GM23338 (cell line): ENCODE measurements around the gene MYO16. TPM values are rescaled to one million over a fixed set of nuclear protein-coding genes. Genes with fewer than 3 reads are reported as not detected.

ENCODE experiments used
- ATAC-seq: fragments of 200-7000 bp; cut with Tn5 transposase; 3 replicates; pipeline ENCODE4 v1.9.1; 2020
- DNase-seq: peaks from one replicate; pipeline ENCODE4 v3.0.0-alpha.2; 2015; ENCODE audit warnings: low spot score
- H2AFZ ChIP-seq: fragments of 200-600 bp; sonication (generic); 2 replicates; pipeline ENCODE4 v1.8.0; 2016; ENCODE audit warnings: antibody characterized with exemption, mild to moderate bottlenecking, moderate library complexity
- H3F3A ChIP-seq: fragments of 200-600 bp; sonication (generic); replicated peaks from 2 replicates; pipeline ENCODE4 v1.8.0; 2017; ENCODE audit warnings: antibody characterized with exemption, mixed run types, low read depth
- H3K27ac ChIP-seq: fragments of 200-600 bp; sonication (generic); 2 replicates; pipeline ENCODE4 v1.6.1; 2016; ENCODE audit warnings: low read depth
- H3K27me3 ChIP-seq: fragments of 200-600 bp; sonication (generic); 2 replicates; pipeline ENCODE4 v1.8.0; 2016; ENCODE audit warnings: mild to moderate bottlenecking, mixed run types, moderate library complexity; ENCODE audit not compliant: insufficient read depth
- H3K36me3 ChIP-seq: fragments of 200-600 bp; sonication (generic); 2 replicates; pipeline ENCODE4 v1.8.0; 2016; ENCODE audit warnings: mild to moderate bottlenecking; ENCODE audit not compliant: insufficient read depth
- H3K4me1 ChIP-seq: fragments of 200-600 bp; sonication (generic); 2 replicates; pipeline ENCODE4 v1.8.0; 2016; ENCODE audit warnings: mild to moderate bottlenecking, moderate library complexity; ENCODE audit not compliant: insufficient read depth
- H3K4me2 ChIP-seq: fragments of 200-600 bp; sonication (generic); 2 replicates; pipeline ENCODE4 v1.7.1; 2017; ENCODE audit warnings: mixed run types
- H3K4me3 ChIP-seq: fragments of 200-600 bp; sonication (generic); 2 replicates; pipeline ENCODE4 v1.6.1; 2016; ENCODE audit warnings: mixed run types
- H3K79me2 ChIP-seq: fragments of 200-600 bp; sonication (generic); replicated peaks from 2 replicates; pipeline ENCODE4 v1.8.0; 2017; ENCODE audit warnings: mild to moderate bottlenecking; ENCODE audit not compliant: insufficient read depth
- H3K9me2 ChIP-seq: fragments of 200-600 bp; sonication (generic); 2 replicates; pipeline ENCODE4 v1.8.0; 2017; ENCODE audit not compliant: insufficient read depth
- H4K20me1 ChIP-seq: fragments of 200-600 bp; sonication (generic); replicated peaks from 2 replicates; pipeline ENCODE4 v1.8.0; 2017; ENCODE audit warnings: mild to moderate bottlenecking; ENCODE audit not compliant: insufficient read depth
- H3K27ac Mint-ChIP-seq: 2 replicates; pipeline ENCODE4 v1.8.0; 2020; ENCODE audit warnings: inconsistent platforms, mild to moderate bottlenecking, moderate library complexity, mixed read lengths
- H3K27me3 Mint-ChIP-seq: 3 replicates; pipeline ENCODE4 v1.8.0; 2022; ENCODE audit warnings: low read depth, mild to moderate bottlenecking, moderate library complexity, mixed read lengths, inconsistent platforms; ENCODE audit not compliant: insufficient read depth, poor library complexity
- H3K36me3 Mint-ChIP-seq: 3 replicates; pipeline ENCODE4 v1.8.0; 2021; ENCODE audit warnings: low read depth, mild to moderate bottlenecking, inconsistent platforms, moderate library complexity, mixed read lengths
- H3K4me1 Mint-ChIP-seq: 3 replicates; pipeline ENCODE4 v1.8.0; 2020; ENCODE audit warnings: mild to moderate bottlenecking, inconsistent platforms, mixed read lengths
- H3K4me3 Mint-ChIP-seq: 3 replicates; pipeline ENCODE4 v1.8.0; 2021; ENCODE audit warnings: moderate library complexity, mild to moderate bottlenecking, inconsistent platforms, mixed read lengths
- H3K9me3 Mint-ChIP-seq: 3 replicates; pipeline ENCODE4 v1.8.0; 2020; ENCODE audit warnings: moderate library complexity, mild to moderate bottlenecking, inconsistent platforms, mixed read lengths
- CREB1 ChIP-seq: fragments of 250-450 bp; sonication (Bioruptor Pico); IDR thresholded peaks from 2 replicates; pipeline ENCODE4 v1.5.0; 2020; ENCODE audit warnings: low read depth, mild to moderate bottlenecking, moderate library complexity
- EZH2 ChIP-seq: fragments of 200-600 bp; sonication (generic); IDR thresholded peaks from one replicate; pipeline ENCODE4 v1.8.0; 2017; ENCODE audit warnings: antibody characterized with exemption, mild to moderate bottlenecking, low read depth; ENCODE audit not compliant: unreplicated experiment
- NANOG ChIP-seq: IDR thresholded peaks from 2 replicates; pipeline ENCODE4 v1.6.1; 2016; ENCODE audit warnings: antibody characterized with exemption, borderline replicate concordance
- POLR2AphosphoS5 ChIP-seq: IDR thresholded peaks from 2 replicates; pipeline ENCODE4 v1.6.1; 2016; ENCODE audit warnings: antibody characterized with exemption, low read depth
- polyA plus RNA-seq: library from polyadenylated mRNA; unstranded; fragments of >200 nt; fragmentation: Nextera tagmentation; extraction: Ambion mirVana; gene quantifications from 2 replicates; pipeline ENCODE4 v1.2.1, GENCODE V29; 2016
- total RNA-seq: library from RNA; depleted of rRNA; stranded (reverse); fragments of >200 nt; shearing (Covaris generic); gene quantifications from 2 replicates; pipeline ENCODE4 v1.2.3, GENCODE V29; 2014
- TF ChIP-seq, protein P1 (sequence below): fragments of 250-450 bp; sonication (Bioruptor Pico); IDR thresholded peaks from 2 replicates; pipeline ENCODE4 v1.5.0; 2020; ENCODE audit warnings: mild to moderate bottlenecking, moderate library complexity
- TF ChIP-seq, protein P2 (sequence below), 2 experiments: fragments of 200-600 bp in 1 of 2; sonication (generic) in 1 of 2; conservative IDR thresholded peaks; 2 replicates each; pipeline versions ENCODE4 v1.5.1 to v1.6.1; 2016 to 2017; ENCODE audit warnings: antibody characterized with exemption in 2 of 2, low read depth in 2 of 2, mild to moderate bottlenecking in 2 of 2, moderate library complexity in 1 of 2
- TF ChIP-seq, protein P3 (sequence below): IDR thresholded peaks from 2 replicates; pipeline ENCODE4 v1.6.1; 2016; ENCODE audit warnings: antibody characterized with exemption

Gene MYO16
- total and polyA plus RNA-seq, 2 experiments from 2014 or later, result 0.10 to 0.13 TPM

DNA sequence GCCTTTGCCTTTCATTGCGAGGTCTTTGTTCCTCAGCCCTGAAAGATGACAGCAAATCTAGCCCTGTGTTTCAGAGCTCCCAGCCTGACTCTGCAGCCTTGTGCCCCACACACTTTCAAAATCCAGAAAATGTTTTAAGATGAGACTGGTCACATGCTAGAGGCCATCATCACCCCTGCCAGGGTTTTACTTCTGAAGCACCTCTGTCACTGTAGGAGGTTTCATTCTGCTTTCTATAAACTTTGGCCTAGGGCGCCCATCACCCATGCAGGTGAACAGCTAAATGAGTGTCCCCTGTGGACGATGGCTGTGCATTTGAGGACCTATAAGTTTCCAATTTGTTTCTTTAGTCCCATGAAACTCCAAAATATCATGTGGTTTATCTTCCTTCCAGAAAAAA is 574.2 kb downstream of the MYO16 start (continued):
- TF ChIP-seq, protein P1, sequence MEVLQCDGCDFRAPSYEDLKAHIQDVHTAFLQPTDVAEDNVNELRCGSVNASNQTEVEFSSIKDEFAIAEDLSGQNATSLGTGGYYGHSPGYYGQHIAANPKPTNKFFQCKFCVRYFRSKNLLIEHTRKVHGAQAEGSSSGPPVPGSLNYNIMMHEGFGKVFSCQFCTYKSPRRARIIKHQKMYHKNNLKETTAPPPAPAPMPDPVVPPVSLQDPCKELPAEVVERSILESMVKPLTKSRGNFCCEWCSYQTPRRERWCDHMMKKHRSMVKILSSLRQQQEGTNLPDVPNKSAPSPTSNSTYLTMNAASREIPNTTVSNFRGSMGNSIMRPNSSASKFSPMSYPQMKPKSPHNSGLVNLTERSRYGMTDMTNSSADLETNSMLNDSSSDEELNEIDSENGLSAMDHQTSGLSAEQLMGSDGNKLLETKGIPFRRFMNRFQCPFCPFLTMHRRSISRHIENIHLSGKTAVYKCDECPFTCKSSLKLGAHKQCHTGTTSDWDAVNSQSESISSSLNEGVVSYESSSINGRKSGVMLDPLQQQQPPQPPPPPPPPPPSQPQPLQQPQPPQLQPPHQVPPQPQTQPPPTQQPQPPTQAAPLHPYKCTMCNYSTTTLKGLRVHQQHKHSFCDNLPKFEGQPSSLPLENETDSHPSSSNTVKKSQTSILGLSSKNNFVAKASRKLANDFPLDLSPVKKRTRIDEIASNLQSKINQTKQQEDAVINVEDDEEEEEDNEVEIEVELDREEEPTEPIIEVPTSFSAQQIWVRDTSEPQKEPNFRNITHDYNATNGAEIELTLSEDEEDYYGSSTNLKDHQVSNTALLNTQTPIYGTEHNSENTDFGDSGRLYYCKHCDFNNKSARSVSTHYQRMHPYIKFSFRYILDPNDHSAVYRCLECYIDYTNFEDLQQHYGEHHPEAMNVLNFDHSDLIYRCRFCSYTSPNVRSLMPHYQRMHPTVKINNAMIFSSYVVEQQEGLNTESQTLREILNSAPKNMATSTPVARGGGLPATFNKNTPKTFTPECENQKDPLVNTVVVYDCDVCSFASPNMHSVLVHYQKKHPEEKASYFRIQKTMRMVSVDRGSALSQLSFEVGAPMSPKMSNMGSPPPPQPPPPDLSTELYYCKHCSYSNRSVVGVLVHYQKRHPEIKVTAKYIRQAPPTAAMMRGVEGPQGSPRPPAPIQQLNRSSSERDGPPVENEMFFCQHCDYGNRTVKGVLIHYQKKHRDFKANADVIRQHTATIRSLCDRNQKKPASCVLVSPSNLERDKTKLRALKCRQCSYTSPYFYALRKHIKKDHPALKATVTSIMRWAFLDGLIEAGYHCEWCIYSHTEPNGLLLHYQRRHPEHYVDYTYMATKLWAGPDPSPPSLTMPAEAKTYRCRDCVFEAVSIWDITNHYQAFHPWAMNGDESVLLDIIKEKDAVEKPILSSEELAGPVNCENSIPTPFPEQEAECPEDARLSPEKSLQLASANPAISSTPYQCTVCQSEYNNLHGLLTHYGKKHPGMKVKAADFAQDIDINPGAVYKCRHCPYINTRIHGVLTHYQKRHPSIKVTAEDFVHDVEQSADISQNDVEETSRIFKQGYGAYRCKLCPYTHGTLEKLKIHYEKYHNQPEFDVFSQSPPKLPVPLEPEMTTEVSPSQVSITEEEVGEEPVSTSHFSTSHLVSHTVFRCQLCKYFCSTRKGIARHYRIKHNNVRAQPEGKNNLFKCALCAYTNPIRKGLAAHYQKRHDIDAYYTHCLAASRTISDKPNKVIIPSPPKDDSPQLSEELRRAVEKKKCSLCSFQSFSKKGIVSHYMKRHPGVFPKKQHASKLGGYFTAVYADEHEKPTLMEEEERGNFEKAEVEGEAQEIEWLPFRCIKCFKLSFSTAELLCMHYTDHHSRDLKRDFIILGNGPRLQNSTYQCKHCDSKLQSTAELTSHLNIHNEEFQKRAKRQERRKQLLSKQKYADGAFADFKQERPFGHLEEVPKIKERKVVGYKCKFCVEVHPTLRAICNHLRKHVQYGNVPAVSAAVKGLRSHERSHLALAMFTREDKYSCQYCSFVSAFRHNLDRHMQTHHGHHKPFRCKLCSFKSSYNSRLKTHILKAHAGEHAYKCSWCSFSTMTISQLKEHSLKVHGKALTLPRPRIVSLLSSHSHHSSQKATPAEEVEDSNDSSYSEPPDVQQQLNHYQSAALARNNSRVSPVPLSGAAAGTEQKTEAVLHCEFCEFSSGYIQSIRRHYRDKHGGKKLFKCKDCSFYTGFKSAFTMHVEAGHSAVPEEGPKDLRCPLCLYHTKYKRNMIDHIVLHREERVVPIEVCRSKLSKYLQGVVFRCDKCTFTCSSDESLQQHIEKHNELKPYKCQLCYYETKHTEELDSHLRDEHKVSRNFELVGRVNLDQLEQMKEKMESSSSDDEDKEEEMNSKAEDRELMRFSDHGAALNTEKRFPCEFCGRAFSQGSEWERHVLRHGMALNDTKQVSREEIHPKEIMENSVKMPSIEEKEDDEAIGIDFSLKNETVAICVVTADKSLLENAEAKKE (CRISPR knock-in tag), result no peak
- no peak for TF ChIP-seq POLR2AphosphoS5
- TF ChIP-seq, protein P2, sequence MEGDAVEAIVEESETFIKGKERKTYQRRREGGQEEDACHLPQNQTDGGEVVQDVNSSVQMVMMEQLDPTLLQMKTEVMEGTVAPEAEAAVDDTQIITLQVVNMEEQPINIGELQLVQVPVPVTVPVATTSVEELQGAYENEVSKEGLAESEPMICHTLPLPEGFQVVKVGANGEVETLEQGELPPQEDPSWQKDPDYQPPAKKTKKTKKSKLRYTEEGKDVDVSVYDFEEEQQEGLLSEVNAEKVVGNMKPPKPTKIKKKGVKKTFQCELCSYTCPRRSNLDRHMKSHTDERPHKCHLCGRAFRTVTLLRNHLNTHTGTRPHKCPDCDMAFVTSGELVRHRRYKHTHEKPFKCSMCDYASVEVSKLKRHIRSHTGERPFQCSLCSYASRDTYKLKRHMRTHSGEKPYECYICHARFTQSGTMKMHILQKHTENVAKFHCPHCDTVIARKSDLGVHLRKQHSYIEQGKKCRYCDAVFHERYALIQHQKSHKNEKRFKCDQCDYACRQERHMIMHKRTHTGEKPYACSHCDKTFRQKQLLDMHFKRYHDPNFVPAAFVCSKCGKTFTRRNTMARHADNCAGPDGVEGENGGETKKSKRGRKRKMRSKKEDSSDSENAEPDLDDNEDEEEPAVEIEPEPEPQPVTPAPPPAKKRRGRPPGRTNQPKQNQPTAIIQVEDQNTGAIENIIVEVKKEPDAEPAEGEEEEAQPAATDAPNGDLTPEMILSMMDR (conservative IDR thresholded peaks at IDR 0.05; ENCODE audit: low read depth in 2 of 2), result no peak
- TF ChIP-seq EZH2, result no peak
- TF ChIP-seq, protein P3, sequence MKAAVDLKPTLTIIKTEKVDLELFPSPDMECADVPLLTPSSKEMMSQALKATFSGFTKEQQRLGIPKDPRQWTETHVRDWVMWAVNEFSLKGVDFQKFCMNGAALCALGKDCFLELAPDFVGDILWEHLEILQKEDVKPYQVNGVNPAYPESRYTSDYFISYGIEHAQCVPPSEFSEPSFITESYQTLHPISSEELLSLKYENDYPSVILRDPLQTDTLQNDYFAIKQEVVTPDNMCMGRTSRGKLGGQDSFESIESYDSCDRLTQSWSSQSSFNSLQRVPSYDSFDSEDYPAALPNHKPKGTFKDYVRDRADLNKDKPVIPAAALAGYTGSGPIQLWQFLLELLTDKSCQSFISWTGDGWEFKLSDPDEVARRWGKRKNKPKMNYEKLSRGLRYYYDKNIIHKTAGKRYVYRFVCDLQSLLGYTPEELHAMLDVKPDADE, result no peak

- H3K79me2 ChIP-seq, result no peaks in the 10 kb centered on the region
- H3K4me1 ChIP-seq, result no peaks in the 10 kb centered on the region
- no peaks in the 10 kb centered on the region for H3F3A ChIP-seq
- no peak overlapping the region for H3K4me3 ChIP-seq
- H3K27ac ChIP-seq, result no peak overlapping the region
- no peaks in the 10 kb centered on the region for H4K20me1 ChIP-seq
- H3K36me3 ChIP-seq, result no peaks in the 10 kb centered on the region
- H3K4me3 Mint-ChIP-seq, result no peak overlapping the region
- ATAC-seq (no peak), DNase-seq (no peak)
- no peaks in the 10 kb centered on the region for H3K9me3 Mint-ChIP-seq
- H3K27me3 Mint-ChIP-seq, result no peaks in the 10 kb centered on the region
- H3K36me3 Mint-ChIP-seq, result no peaks in the 10 kb centered on the region
- no peaks in the 10 kb centered on the region; the same call in 1 of the 2 replicates for H3K9me2 ChIP-seq
- H3K27me3 ChIP-seq, result no peaks in the 10 kb centered on the region
- no peak overlapping the region for H3K4me2 ChIP-seq
- H2AFZ ChIP-seq, result no peak overlapping the region
- no peak overlapping the region for H3K27ac Mint-ChIP-seq
- peaks cover 12% of the 10 kb centered on the region for H3K4me1 Mint-ChIP-seq
- TF ChIP-seq CREB1 (CRISPR knock-in tag) (no peak), NANOG (no peak)
- TF ChIP-seq, protein P1 (CRISPR knock-in tag), result no peak
Measured at GRCh38 chr13:109204252-109204651, 574.8 kb downstream of the MYO16 start.
